Hepatocyte (in vitro differentiated cells): ENCODE data around the gene ATP6V1D.

Experiments
- CTCF ChIP-seq: fragments of 200-600 bp; sonication (generic); IDR thresholded peaks from 2 replicates; pipeline ENCODE4 v1.5.1; 2016; ENCODE audit warnings: antibody characterized with exemption, mild to moderate bottlenecking; ENCODE audit not compliant: poor library complexity
- EZH2 ChIP-seq: fragments of 200-600 bp; sonication (generic); IDR thresholded peaks from 2 replicates; pipeline ENCODE4 v1.6.1; 2016; ENCODE audit warnings: antibody characterized with exemption, mild to moderate bottlenecking, borderline replicate concordance

- TF ChIP-seq CTCF (no peak), EZH2 (no peak)
Measured at GRCh38 chr14:67360470-67361206, 1.0 kb upstream of the ATP6V1D start.
